Hepatocyte (in vitro differentiated cells): ENCODE data around the gene SNX20.

Source experiments
- EZH2 ChIP-seq: fragments of 200-600 bp; sonication (generic); IDR thresholded peaks from 2 replicates; pipeline ENCODE4 v1.6.1; 2016; ENCODE audit warnings: antibody characterized with exemption, mild to moderate bottlenecking, borderline replicate concordance
- EZH2phosphoT487 ChIP-seq: fragments of 200-600 bp; sonication (generic); IDR thresholded peaks from one replicate; pipeline ENCODE4 v1.6.1; 2018; ENCODE audit warnings: antibody characterized with exemption, mild to moderate bottlenecking, low read depth, moderate library complexity; ENCODE audit not compliant: unreplicated experiment, severe bottlenecking
- TF ChIP-seq, protein P1 (sequence below): fragments of 200-600 bp; sonication (generic); IDR thresholded peaks from 2 replicates; pipeline ENCODE4 v1.5.1; 2016; ENCODE audit warnings: antibody characterized with exemption, mild to moderate bottlenecking; ENCODE audit not compliant: poor library complexity

DNA sequence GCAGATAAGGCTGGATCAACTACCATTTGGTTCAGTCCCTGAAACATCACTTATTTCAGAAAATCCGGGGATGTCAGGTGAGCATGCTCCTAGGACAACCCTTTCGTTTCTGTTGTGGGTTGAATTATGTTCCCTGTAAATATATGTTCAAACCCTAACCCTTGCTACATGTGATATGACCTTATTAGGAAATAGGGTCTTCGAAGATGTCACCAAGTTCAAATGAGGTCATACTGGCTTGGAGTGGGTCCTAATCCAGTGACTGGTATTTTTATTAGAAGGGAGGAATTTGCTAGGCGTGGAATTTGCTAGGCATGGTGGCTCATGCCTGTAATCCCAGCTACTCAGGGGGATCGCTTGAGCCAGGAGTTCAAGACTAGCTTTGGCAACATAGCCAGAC, 21.3 kb downstream of the SNX20 start:
- TF ChIP-seq EZH2: no peak
- TF ChIP-seq, protein P1, sequence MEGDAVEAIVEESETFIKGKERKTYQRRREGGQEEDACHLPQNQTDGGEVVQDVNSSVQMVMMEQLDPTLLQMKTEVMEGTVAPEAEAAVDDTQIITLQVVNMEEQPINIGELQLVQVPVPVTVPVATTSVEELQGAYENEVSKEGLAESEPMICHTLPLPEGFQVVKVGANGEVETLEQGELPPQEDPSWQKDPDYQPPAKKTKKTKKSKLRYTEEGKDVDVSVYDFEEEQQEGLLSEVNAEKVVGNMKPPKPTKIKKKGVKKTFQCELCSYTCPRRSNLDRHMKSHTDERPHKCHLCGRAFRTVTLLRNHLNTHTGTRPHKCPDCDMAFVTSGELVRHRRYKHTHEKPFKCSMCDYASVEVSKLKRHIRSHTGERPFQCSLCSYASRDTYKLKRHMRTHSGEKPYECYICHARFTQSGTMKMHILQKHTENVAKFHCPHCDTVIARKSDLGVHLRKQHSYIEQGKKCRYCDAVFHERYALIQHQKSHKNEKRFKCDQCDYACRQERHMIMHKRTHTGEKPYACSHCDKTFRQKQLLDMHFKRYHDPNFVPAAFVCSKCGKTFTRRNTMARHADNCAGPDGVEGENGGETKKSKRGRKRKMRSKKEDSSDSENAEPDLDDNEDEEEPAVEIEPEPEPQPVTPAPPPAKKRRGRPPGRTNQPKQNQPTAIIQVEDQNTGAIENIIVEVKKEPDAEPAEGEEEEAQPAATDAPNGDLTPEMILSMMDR: no peak
- no peak for TF ChIP-seq EZH2phosphoT487
